Hepatocyte (in vitro differentiated cells): Measurements from ENCODE around the gene PIGA. TPM values are rescaled to one million over a fixed set of nuclear protein-coding genes. Genes with fewer than 3 reads are reported as not detected.
A peak's percentile ranks its signal among the peaks of the same experiment; 100 is the strongest.

Source experiments
- DNase-seq: peaks from one replicate; pipeline ENCODE4 v3.0.0-alpha.2; 2016; ENCODE audit warnings: low spot score
- H2AFZ ChIP-seq: fragments of 200-600 bp; sonication (generic); 2 replicates; pipeline ENCODE4 v1.6.0; 2016; ENCODE audit warnings: antibody characterized with exemption, mild to moderate bottlenecking
- H3K27ac ChIP-seq: fragments of 200-600 bp; sonication (generic); 2 replicates; pipeline ENCODE4 v1.5.1; 2016; ENCODE audit warnings: mild to moderate bottlenecking
- H3K27me3 ChIP-seq: fragments of 200-600 bp; sonication (generic); 2 replicates; pipeline ENCODE4 v1.6.1; 2016
- H3K36me3 ChIP-seq: fragments of 200-600 bp; sonication (generic); replicated peaks from 2 replicates; pipeline ENCODE4 v1.5.1; 2016; ENCODE audit warnings: low read depth; ENCODE audit not compliant: insufficient read depth
- H3K4me1 ChIP-seq: fragments of 200-600 bp; sonication (generic); 2 replicates; pipeline ENCODE4 v1.5.1; 2016; ENCODE audit warnings: mild to moderate bottlenecking, moderate library complexity; ENCODE audit not compliant: insufficient read depth
- H3K4me2 ChIP-seq: fragments of 200-600 bp; sonication (generic); 2 replicates; pipeline ENCODE4 v1.6.0; 2016
- H3K4me3 ChIP-seq: fragments of 200-600 bp; sonication (generic); 2 replicates; pipeline ENCODE4 v1.5.1; 2016; ENCODE audit warnings: mild to moderate bottlenecking
- H3K79me2 ChIP-seq: fragments of 200-600 bp; sonication (generic); 2 replicates; pipeline ENCODE4 v1.6.0; 2017; ENCODE audit warnings: mild to moderate bottlenecking
- H3K9me2 ChIP-seq: fragments of 200-600 bp; sonication (generic); replicated peaks from 2 replicates; pipeline ENCODE4 v1.6.0; 2017; ENCODE audit warnings: mild to moderate bottlenecking; ENCODE audit not compliant: insufficient read depth
- H3K9me3 ChIP-seq: fragments of 200-600 bp; sonication (generic); 2 replicates; pipeline ENCODE4 v1.5.1; 2016; ENCODE audit warnings: low read depth, mild to moderate bottlenecking
- H4K20me1 ChIP-seq: fragments of 200-600 bp; sonication (generic); 2 replicates; pipeline ENCODE4 v1.6.0; 2016; ENCODE audit warnings: mild to moderate bottlenecking; ENCODE audit not compliant: insufficient read depth, poor library complexity, severe bottlenecking
- CTCF ChIP-seq: fragments of 200-600 bp; sonication (generic); IDR thresholded peaks from 2 replicates; pipeline ENCODE4 v1.5.1; 2016; ENCODE audit warnings: antibody characterized with exemption, mild to moderate bottlenecking; ENCODE audit not compliant: poor library complexity
- EZH2 ChIP-seq: fragments of 200-600 bp; sonication (generic); IDR thresholded peaks from 2 replicates; pipeline ENCODE4 v1.6.1; 2016; ENCODE audit warnings: antibody characterized with exemption, mild to moderate bottlenecking, borderline replicate concordance
- EZH2phosphoT487 ChIP-seq: fragments of 200-600 bp; sonication (generic); IDR thresholded peaks from one replicate; pipeline ENCODE4 v1.6.1; 2018; ENCODE audit warnings: antibody characterized with exemption, mild to moderate bottlenecking, low read depth, moderate library complexity; ENCODE audit not compliant: unreplicated experiment, severe bottlenecking
- WGBS: methylation state at CpG from one replicate; pipeline ENCODE4 v1.1.6; 2016; ENCODE audit warnings: low lambda C conversion rate; ENCODE audit errors: missing lambda C conversion rate; 5-methylcytosine and 5-hydroxymethylcytosine counted together
- polyA plus RNA-seq: library from polyadenylated mRNA; unstranded; fragments of >200 nt; fragmentation: Nextera tagmentation; extraction: Ambion mirVana; gene quantifications from 2 replicates; pipeline ENCODE4 v1.2.1, GENCODE V29; 2016
- total RNA-seq: library from RNA; depleted of rRNA; stranded (reverse); fragments of >200 nt; gene quantifications from 2 replicates; pipeline ENCODE4 v1.2.3, GENCODE V29; 2014

Gene PIGA
- total and polyA plus RNA-seq, 2 experiments from 2014 or later: 6.9 to 23.0 TPM

DNA sequence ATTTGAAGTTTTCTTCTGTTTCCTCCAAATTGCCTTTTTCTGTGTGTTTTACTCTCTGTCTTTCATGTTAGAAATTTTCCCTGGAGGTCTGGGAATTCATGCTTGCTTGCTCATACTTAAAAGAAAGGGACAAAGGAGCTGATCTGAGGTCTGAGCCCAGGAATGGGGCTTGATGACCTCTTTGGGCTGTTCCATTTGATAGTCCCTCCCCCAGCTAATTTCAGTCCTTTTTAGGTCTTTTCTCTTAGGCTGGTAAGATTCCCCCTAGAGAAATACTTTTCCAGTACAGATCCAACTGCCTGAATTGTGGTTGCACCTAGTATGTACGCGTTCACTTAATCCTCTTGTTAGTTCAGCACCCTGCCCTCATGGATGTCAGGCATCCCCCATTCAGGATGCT, 5.5 kb upstream of the PIGA start:
- H3K27me3 ChIP-seq: no peaks in the 10 kb centered on the region
- H2AFZ ChIP-seq: no peak overlapping the region
- H3K36me3 ChIP-seq: no peaks in the 10 kb centered on the region
- no peak for DNase-seq
- H3K27ac ChIP-seq: no peak overlapping the region
- no peaks in the 10 kb centered on the region for H4K20me1 ChIP-seq
- peaks cover 5% of the 10 kb centered on the region for H3K4me1 ChIP-seq
- 83% methylated on average over 2 of the region's 2 CpGs for WGBS
- TF ChIP-seq EZH2: no peak
- no peak for TF ChIP-seq CTCF
- TF ChIP-seq EZH2phosphoT487: no peak
- no peak overlapping the region for H3K4me3 ChIP-seq
- H3K4me2 ChIP-seq: no peak overlapping the region
- H3K9me3 ChIP-seq: no peaks in the 10 kb centered on the region
- no peaks in the 10 kb centered on the region for H3K9me2 ChIP-seq
- H3K79me2 ChIP-seq: no peaks in the 10 kb centered on the region

- H3K4me2 ChIP-seq: peak overlapping the region; percentile 72
Measured at GRCh38 chrX:15336023-15336413, 695 bp upstream of the PIGA start.

GRCh38 chrX:15334561-15334960, 762 bp downstream of the PIGA start:
- Histone ChIP-seq H3K4me3 (peak overlapping the region; percentile 21), H3K79me2 (peaks cover 7% of the 10 kb centered on the region), H3K4me1 (no peaks in the 10 kb centered on the region), H3K36me3 (no peaks in the 10 kb centered on the region), H3K27ac (peak overlapping the region; percentile 79), H4K20me1 (no peaks in the 10 kb centered on the region), H3K27me3 (no peaks in the 10 kb centered on the region), H2AFZ (no peak overlapping the region), H3K9me2 (no peaks in the 10 kb centered on the region), H3K9me3 (no peaks in the 10 kb centered on the region), H3K4me2 (peak overlapping the region; percentile 78)
- DNase-seq: no peak
- WGBS: 54% methylated on average over 7 of the region's 7 CpGs
- TF ChIP-seq CTCF (no peak), EZH2phosphoT487 (no peak), EZH2 (no peak)

More at GRCh38 chrX:15336023-15336413, 695 bp upstream of the PIGA start:
- WGBS: 52% methylated on average over 10 of the region's 10 CpGs
- Histone ChIP-seq H3K4me1 (no peaks in the 10 kb centered on the region), H3K36me3 (no peaks in the 10 kb centered on the region), H3K9me3 (no peaks in the 10 kb centered on the region), H3K79me2 (peaks cover 7% of the 10 kb centered on the region), H3K9me2 (no peaks in the 10 kb centered on the region), H3K27me3 (no peaks in the 10 kb centered on the region), H4K20me1 (no peaks in the 10 kb centered on the region), H2AFZ (peak overlapping the region; percentile 14), H3K4me3 (peak overlapping the region; percentile 27), H3K27ac (peak overlapping the region; percentile 88)
- peak; percentile 54 for DNase-seq
- TF ChIP-seq EZH2 (no peak), CTCF (no peak), EZH2phosphoT487 (no peak)

DNA sequence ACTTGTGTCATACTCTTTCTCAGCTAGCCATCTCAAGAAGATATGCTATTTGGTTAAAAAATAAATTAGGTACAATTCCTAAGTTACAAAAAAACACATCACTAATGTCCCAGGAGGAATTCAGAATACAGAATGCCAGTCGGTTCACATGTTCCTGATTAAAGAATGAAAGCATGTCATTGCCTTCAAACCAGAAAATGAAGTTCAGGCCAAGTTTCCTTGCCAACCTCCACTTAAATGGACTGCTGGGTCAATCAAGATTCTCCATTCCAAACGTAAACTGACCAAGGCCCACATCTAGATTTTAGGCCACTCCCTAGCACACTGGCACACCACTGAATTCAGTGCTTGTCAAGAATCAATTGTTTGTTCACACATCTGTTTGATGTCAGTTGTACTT, 6.5 kb downstream of the PIGA start:
- H3K4me2 ChIP-seq: no peak overlapping the region
- TF ChIP-seq EZH2: no peak
- TF ChIP-seq CTCF: no peak
- no peak for TF ChIP-seq EZH2phosphoT487
- H3K9me3 ChIP-seq: no peaks in the 10 kb centered on the region
- H3K4me3 ChIP-seq: no peak overlapping the region
- WGBS: 64% methylated on average over 2 of the region's 2 CpGs
- no peaks in the 10 kb centered on the region for H3K9me2 ChIP-seq
- H3K27me3 ChIP-seq: no peaks in the 10 kb centered on the region
- no peaks in the 10 kb centered on the region for H3K4me1 ChIP-seq
- H3K36me3 ChIP-seq: no peaks in the 10 kb centered on the region
- H3K79me2 ChIP-seq: peaks cover under 1% of the 10 kb centered on the region
- no peak overlapping the region for H3K27ac ChIP-seq
- DNase-seq: no peak
- H2AFZ ChIP-seq: no peak overlapping the region
- H4K20me1 ChIP-seq: no peaks in the 10 kb centered on the region
